GM19372 (cell line): ENCODE data around the gene KIAA0319L.
A peak's percentile ranks its signal among the peaks of the same experiment; 100 is the strongest.

Experiments used
- ATAC-seq: cut with Tn5 transposase; IDR thresholded peaks from one replicate; pipeline ENCODE4 v1.9.1; 2021; ENCODE audit warnings: mild to moderate bottlenecking, low read depth, moderate library complexity; ENCODE audit not compliant: unreplicated experiment

The KIAA0319L gene

DNA sequence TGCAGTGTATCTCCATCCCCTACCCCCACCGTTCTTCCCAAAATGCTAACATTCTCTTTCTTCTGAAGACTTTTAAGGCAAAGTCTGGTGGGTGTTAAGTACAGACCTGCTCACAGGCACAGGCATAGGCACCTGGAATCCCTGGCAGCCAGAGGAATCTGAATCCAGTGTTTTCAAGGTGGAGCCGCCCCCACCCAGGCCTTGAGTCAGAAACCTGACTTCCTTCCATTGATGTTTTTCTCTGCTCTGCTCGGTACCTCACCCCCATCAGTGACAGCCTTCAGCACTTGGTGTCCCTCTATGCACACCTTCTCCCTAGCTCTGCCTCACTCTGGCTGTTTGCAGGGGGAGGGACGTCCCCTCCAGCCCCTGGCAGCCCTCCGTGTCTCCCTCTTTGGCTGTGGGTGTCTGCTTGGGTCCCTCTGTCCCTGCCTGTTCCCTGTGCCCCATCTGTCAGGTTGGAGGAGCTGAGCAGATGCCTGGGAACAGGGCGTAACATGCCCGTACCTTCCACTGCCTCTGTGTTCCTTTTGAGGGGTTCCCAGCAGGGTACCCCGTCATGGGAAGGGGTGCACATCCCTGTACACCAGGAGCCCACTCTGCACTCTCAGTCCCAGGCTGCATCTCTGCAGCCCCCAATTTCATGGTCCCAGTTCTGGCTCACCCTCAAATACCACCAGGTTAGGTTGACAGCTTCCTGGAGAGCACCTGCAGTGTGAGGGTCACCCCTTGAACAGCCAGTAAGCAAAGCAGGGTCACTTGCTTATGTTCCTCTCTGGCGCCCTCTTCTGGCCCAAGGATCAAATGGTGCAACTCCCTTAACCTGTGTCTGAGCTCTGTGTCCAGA, 7.1 kb upstream of the KIAA0319L start:
- ATAC-seq: no peak

DNA sequence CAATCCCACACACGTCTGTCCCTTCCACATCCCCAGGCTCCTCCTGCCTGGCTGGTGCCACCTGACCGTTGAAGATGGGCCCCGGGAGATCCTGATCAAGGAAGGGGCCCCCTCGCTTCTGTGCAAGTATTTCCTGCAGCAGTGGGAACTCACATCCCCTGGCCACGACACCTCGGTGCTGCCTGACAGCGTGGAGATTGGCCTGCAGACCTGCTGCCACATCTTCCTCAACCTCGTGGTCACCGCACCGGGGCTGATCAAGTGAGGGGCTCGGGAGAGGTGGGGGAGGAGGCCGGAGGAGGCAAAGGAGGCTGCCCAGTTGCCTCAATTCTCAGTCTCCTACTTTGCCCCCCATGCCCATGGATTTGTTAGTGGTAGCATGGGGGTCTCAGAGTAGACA, 6.0 kb upstream of the KIAA0319L start:
- no peak for ATAC-seq

DNA sequence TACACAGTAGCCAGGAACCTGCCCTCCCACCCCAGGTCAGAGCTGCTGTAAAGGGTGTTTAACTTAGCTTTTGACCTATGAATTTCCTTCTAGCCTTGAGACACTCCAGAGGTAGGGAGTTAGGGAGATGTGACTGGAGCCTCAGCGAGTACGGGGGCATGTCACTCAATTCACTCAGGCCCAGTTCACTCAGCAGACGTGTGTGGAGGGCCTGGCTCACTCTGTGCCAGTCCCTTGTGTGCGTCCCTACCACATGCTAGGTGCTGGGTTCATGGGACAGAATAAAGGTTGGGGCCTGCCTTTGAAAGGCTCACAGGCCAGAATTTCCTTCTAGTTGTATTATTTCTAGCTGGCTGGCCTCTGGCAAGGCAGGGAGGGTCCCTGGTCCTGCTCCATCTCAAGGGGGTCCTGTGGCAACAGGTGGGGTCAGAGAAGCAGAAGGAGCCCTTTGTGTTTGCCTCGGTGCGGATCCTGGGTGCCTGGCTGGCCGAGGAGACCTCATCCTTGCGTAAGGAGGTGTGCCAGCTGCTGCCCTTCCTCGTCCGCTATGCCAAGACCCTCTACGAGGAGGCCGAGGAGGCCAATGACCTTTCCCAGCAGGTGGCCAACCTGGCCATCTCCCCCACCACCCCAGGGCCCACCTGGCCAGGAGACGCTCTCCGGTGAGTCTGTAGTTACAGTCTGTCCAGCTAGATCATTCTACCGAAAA, 4.9 kb upstream of the KIAA0319L start:
- no peak for ATAC-seq

DNA sequence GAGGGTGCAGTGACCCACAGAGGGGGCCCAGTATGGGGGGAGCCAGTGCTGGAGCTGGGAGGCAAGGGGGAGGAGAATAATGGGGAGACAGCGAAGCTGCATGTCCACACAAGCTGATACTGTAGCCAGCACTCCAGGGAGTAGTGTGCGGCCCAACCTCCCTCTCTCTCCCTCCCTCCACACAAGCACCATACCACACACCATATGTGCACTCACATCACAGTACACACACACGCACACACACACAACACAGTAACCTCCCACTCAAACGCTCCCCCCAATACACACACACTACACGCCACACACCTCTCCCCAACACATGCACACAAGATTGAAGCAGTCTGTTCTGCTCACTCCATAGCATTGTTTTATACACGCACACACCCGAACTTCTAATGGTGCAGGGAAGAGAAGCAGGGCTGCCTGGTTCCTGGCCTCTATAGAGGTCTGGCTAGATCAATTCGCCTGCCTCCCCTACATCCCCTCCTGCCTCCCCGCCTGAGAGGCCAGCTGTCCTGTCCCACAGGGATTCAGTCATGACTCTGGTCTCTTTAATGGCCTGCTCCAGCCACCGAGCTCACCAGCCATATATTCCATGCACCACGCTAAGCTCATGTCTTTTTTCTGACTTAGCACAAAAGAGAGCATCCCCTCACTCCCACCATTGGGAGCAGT, 4.2 kb upstream of the KIAA0319L start:
- ATAC-seq: no peak

DNA sequence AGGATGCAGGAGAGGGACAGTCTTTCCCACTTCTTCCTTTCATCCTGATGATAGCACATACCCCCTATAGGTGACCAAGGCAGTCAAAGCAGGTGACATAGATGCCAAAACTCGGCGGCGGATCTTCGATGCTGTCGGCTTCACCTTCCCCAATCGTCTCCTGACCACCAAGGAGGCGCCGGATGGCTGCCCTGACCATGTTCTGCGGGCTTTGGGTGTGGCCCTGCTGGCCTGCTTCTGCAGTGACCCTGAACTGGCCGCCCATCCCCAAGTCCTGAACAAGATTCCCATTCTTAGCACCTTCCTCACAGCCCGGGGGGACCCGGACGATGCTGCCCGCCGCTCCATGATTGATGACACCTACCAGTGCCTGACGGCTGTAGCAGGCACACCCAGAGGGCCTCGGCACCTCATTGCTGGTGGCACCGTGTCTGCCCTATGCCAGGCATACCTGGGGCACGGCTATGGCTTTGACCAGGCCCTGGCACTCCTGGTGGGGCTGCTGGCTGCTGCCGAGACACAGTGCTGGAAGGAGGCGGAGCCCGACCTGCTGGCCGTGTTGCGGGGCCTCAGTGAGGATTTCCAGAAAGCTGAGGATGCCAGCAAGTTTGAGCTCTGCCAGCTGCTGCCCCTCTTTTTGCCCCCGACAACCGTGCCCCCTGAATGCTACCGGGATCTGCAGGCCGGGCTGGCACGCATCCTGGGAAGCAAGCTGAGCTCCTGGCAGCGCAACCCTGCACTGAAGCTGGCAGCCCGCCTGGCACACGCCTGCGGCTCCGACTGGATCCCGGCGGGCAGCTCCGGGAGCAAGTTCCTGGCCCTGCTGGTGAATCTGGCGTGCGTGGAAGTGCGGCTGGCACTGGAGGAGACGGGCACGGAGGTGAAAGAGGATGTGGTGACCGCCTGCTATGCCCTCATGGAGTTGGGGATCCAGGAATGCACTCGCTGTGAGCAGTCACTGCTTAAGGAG, 3.3 kb upstream of the KIAA0319L start:
- no peak for ATAC-seq

DNA sequence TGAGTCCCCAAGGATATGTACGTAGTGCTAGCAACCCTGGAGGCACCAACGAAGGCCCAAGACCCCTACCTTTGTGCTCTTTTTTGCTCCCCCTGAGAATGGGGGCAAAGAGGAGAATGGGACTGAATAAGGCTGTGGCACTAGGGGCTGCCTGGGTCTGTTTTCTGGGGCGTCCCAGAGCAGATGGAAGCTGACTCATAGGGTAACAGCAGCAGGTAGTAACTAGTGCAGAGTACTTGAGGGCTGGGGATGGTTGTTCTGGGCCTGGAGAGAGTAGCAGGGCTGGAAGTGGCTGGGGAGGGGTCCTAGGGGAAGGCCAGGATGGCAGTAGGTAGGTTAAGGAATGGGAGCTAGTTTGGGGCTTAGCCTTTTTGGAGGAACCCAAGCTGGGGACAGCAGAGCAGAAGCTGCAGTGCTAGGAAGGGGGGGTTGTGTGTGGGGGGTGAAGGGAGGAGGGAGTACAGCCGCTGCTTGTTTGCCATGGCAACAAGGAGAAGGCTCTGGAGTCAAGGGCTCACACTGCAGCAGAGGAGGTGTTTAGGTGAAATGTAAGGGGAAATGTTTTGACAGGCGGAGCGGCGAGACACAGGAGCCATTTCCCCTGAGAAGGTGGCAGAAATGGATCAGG, 2.2 kb upstream of the KIAA0319L start:
- ATAC-seq: no peak

DNA sequence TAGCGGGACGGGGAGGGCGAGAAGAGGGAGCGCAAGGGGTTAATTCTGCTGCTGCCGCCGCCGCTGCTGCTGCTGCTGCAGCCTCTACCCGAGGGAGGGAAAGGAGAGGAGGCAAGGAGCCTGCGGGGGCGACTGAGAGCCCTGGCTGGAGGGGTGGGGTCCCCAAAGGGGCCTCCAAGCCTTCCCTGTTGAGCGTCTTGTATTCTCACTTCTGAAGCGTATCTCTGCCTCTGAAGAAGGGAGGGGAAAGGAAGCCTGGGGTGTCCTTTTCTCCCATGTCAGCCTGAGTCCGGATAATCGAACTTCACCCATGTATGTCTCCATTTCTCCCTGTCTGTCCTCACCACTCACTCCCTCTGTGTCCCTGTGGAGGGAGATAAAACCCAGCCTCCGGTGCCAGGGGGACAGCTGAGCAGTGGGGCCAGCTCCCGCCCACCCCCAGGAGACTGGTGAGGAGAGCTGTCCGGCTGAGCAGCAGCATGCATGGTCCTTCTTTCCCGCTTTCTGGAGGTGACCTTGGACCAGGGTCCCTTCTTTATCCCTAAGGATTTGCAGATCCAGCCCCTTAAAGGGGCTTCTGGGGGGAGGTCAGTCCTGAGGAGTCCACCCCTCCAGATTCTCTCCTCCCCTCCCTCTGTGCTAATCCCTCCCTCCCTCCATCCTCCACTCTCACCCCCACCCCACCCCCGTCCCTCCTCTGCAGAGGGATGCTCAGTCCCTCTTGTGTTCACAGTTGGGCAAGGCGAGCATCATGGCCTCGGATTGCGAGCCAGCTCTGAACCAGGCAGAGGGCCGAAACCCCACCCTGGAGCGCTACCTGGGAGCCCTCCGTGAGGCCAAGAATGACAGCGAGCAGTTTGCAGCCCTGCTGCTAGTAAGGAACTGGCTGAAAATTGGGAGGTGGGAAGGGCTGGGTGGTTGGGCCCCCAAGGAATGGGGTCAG, 1.4 kb upstream of the KIAA0319L start:
- ATAC-seq: no peak

DNA sequence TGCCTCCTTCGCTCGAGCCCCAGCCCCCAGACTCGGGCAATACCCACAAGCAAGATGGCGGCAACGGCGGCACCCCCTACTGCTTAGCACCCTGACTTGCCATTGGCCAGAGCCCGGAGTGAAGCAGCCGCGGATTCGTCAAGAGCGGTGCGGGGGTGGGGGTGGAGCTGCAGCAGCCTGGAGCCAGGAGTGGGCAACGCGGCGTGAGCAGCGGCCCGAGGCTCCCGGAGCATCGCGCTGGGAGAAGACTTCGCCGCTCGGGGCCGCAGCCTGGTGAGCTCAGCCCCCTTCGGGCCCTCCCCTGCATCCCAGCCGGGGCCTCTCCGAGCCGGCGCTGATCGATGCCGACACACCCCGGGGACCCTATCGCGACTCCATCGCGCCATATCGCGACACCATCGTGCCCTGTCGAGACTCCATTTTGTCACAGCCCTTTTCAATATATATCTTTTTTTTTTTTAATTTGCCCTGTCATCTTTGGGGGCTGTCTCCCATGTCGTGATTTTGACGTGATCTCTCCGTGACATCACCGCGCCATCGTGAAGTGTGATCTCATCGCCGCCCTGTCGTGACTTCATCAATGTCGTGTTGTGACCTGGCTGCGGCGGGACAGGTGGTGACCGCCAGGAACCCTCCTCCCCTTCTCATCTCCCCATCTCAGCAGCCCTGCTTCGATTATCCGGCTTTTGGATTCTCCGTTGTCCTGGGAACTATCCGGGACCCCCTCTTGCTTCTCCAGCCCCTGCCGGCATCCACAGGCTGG, 589 bp upstream of the KIAA0319L start, which contains the start of gene NCDN:
Gene NCDN (plus strand): TSS at position 189 of the 763 bp plus-strand sequence. CDS start 392 bp downstream, at position 581.
- ATAC-seq: peak; percentile 79

DNA sequence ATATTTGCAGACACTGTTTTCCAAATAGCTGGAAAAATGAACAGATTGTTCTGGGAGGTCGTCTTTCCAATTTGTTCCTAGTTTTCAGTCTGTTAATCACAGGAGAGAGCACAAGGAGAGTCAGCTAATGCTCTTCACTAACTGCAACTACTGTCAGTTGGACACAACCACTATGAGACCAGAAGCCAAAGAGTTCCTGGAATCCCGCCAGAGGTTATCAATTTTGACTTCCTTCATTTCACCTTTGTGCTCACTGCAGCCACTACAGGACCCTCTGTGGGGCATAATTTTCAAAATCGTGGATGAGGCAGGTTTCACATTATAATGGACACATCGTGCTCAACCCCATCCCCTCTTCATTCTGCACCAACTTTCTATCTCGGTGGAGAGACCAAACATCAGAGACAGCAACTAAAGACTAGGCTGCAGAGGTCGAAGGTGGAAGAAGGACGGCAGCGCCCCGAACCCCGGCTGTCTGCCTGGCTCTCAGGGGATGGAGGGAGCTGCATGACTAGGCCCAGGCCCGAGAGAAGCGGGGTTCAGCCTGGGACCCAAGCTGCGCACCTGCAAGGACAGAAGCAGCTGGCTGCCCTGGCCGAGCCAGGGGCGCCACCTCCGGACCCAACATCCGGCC, 602 bp downstream of the KIAA0319L start:
- ATAC-seq: no peak

DNA sequence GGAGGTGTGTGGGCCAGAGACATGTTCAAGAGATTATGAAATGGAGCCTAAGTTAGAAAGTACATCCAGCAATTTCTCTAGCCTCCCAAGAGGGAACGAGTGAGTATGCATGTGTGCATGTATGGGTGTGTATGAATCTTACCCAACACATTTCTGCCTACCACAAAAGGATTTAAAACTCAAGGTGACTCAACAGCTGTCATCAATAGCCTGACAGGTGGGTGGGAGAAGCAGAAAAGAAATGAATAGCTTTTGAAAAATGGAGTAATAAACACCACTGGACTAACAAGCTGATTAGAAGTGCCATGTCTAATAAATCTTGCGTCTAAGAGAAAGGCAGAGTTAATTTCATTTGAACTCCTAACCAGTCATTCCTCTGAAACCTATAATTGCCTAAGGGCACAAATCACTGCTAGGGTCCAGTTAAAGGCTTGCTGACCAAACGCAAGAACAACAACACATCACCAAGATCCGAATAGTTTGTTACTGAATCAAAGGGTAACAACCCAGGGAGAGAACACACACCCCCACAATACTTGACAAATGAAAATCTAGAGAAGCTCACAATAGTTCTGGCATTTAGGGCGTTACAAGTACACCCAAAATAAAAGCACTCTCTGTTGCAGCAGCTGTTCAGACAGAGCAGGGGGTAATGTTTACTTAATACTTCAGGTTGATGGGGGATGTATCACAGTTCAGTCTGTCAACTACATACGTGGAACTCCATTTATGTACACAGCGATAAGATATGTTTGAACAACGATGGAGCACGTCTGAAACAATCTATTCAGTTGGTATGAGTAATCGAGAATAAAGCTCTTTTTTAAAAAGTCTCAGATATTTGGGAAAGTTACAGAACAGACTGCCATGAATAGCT, 1.4 kb downstream of the KIAA0319L start:
- no peak for ATAC-seq

DNA sequence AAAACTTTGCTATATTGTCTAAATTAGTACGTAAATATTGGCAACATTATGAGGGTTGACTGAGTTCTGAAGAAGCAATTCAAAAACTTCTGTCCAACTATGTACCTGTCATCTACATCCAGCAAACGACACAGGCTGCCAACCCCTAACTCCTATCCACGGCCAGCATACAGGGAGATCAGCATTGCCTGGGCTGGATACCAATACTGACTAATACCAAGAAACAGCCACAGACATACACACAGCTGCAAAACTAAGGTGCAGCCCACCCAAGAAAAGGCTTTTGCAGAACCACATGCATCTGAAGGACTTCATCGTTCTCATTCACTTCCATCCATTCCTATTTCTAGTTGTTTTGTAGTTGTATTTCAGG, 2.0 kb downstream of the KIAA0319L start:
- ATAC-seq: no peak

DNA sequence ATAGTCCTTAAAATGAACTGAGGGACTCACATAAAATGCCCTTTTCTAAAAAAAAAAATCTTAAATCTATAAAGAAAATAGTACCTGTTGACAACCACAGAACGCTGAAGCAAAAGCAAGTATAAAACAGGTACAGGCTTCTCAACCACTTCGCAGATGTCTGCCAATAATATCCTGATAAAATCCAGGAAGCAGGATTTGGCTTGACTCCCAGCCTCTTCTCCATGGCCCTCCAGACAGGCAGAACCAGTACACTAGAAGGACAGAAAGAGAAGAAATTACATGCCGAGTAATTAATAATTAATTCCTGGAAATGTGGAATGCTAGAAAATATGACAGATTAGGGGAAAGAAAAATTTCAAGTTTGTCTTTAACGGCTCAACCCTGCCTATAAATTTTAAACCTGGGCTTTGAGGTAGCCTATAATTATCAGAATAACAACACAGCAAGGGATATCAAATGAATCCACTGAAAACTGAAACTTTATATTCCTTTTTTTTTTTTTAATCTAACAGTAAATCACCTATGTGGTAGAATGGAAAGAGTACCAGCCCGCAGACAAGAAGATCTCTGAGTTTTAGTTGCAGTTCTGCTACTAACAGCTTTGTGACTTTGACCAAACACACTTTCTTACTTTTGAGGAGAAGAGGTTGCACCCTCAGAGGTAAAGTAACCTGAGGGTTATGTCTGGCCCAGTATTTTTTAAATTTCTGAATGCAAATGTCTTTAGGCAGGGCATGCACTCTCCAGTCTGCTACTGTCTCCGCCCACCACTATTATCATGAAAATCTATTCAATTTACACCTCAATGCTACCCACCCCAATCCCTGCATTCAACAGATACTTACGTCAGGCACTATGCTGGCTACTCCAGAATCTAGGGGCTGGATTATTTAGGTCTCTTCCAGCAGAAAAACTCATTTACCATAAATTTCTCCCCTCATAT, 2.7 kb downstream of the KIAA0319L start:
- ATAC-seq: no peak

DNA sequence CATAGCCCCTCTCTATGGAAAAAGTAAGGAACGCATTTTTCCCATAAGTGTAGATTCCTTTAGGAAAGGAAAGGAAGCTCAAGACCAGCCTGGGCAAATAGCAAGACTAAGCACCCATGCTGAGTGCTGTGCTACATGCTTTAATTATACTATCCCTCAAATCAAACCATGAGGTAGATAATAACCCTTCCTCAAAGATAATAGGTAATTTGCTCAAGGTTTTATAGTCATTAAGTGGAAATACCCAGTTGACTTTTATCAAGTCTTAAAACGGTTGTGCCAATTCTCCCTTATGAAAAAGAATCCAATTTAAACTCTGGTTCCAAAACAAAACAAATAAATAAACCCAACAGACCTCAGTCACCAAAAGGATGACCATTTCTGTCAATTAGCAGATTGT, 3.4 kb downstream of the KIAA0319L start:
- no peak for ATAC-seq

DNA sequence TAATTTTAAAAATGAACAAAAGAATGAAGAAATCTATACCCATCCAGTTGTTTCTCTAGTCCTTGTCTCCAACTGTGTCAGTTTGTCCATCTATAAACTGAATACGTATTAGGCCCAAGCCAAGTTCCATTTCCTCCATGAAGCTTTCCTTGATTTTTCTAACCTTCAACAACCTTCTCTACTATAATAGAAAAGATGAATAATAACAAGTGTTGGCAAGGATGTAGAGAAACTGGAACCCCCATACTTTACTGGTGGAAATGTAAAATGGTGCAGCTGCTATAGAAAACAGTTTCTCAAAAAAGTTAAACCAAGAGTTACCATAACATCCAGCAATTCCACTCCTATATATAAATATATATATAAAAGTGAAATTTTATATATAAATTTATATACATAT, 10.6 kb downstream of the KIAA0319L start:
- no peak for ATAC-seq

DNA sequence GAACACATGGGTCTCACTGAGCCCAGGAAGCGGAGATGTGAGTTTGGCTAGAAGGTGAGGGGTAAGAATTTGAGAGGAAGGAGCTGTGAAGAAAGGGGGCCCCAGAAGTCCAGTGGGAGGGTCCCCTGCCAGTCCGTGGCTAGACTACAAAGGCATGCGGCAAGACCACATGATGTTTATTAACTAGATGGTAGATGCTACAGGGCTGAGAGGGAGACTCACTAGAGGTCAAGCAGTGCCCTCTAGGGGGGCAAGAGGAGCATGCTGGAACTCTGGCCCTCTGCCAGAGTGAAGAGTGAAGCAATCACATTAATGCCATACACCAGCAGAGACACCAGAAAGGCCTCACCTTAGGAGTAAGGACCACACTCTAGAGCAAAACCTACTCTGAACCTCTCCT, 12.2 kb downstream of the KIAA0319L start:
- ATAC-seq: no peak
